ENCODE data around the gene PPP1R3C.

Gene PPP1R3C

DNA sequence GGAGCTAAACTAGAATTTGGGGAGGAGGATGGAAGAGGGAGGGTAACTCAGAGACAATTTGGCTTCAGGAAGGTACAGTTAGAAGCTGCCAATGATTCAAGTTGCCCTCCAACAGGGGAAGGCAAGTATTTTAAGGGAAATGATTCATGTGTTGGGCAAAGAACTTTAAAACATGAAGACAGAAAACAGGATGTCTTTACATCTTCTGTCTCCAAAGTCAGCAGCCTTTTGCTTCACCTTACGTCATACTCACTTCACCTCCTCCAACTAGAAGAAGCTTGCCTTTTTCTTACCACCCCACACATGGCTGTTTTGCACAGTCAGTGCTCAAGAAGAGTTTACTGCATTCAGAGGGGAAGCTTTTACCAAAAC, 36.1 kb downstream of the PPP1R3C start:
- no peak overlapping the region for H3K9ac ChIP-seq
- no peaks in the 10 kb centered on the region for H3K9me3 ChIP-seq (ENCODE audit: control insufficient read depth, low read length)
- H3K36me3 ChIP-seq (ENCODE audit: control insufficient read depth, insufficient read depth, low read length), result no peaks in the 10 kb centered on the region
- no peaks in the 10 kb centered on the region for H3K79me2 ChIP-seq
- H3K27me3 ChIP-seq (ENCODE audit: control insufficient read depth, insufficient read depth, low read length), result no peaks in the 10 kb centered on the region
- no peaks in the 10 kb centered on the region for H3K4me1 ChIP-seq
- no peak for TF ChIP-seq CTCF (IDR thresholded peaks at IDR 0.05)
- H3K4me3 ChIP-seq (ENCODE audit: low read depth, low read length), result no peak overlapping the region
- no peak overlapping the region for H2AFZ ChIP-seq
- no peak overlapping the region for H3K27ac ChIP-seq
- no peak overlapping the region for H3K4me2 ChIP-seq (ENCODE audit: low read length)

DNA sequence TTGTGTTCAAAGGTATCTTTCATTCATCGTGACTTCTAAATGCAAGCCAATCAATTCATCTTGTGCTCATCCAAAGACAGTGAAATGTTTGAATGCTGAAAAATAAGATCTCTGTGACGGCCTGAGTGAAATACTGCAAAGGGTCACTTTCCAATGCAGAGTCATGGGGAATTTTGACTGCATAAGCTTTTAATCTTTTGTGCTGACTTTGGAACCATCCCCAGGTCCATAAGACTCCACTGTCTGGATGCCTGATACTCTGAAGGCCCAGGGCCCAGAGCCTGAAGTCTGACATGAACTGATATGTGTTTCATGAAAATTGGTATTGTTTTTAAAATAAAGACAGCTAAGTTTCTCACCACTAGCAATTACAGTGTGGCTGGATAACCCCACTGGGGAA, 39.0 kb downstream of the PPP1R3C start:
- no peak overlapping the region for H3K4me3 ChIP-seq (ENCODE audit: low read depth, low read length)
- no peak overlapping the region for H3K27ac ChIP-seq
- no peaks in the 10 kb centered on the region for H3K27me3 ChIP-seq (ENCODE audit: control insufficient read depth, insufficient read depth, low read length)
- TF ChIP-seq CTCF (IDR thresholded peaks at IDR 0.05), result no peak
- peaks cover 11% of the 10 kb centered on the region for H3K4me1 ChIP-seq
- H3K9ac ChIP-seq, result no peak overlapping the region
- no peaks in the 10 kb centered on the region for H3K9me3 ChIP-seq (ENCODE audit: control insufficient read depth, low read length)
- H3K79me2 ChIP-seq, result no peaks in the 10 kb centered on the region
- H3K4me2 ChIP-seq (ENCODE audit: low read length), result no peak overlapping the region
- H3K36me3 ChIP-seq (ENCODE audit: control insufficient read depth, insufficient read depth, low read length), result no peaks in the 10 kb centered on the region
- no peak overlapping the region for H2AFZ ChIP-seq

DNA sequence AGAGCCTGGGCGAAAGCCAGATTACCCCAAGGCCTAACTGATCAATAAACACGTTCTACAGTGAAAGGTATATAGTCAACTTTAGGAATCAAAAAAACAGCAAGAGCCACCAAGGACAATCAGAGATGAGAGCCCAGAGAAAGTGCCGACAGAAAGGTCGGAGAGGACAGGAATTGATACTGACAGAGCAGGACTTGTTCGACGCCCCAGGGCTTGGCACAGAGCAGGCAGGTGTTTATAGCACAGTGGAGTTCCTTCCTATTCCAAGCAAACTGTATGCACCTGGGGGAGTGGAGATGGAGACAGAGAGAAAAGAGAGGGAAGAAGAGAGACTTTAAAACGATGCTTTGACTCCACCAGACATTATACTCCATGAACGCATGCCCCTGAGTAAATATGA, 39.5 kb downstream of the PPP1R3C start:
- Histone ChIP-seq H3K4me1 (peaks cover 11% of the 10 kb centered on the region), H3K27ac (no peak overlapping the region), H3K4me2 (ENCODE audit: low read length) (no peak overlapping the region), H2AFZ (no peak overlapping the region), H3K36me3 (ENCODE audit: control insufficient read depth, insufficient read depth, low read length) (no peaks in the 10 kb centered on the region), H3K27me3 (ENCODE audit: control insufficient read depth, insufficient read depth, low read length) (no peaks in the 10 kb centered on the region), H3K9me3 (ENCODE audit: control insufficient read depth, low read length) (no peaks in the 10 kb centered on the region), H3K4me3 (ENCODE audit: low read depth, low read length) (no peak overlapping the region), H3K9ac (no peak overlapping the region), H3K79me2 (no peaks in the 10 kb centered on the region)
- no peak for TF ChIP-seq CTCF (IDR thresholded peaks at IDR 0.05)

DNA sequence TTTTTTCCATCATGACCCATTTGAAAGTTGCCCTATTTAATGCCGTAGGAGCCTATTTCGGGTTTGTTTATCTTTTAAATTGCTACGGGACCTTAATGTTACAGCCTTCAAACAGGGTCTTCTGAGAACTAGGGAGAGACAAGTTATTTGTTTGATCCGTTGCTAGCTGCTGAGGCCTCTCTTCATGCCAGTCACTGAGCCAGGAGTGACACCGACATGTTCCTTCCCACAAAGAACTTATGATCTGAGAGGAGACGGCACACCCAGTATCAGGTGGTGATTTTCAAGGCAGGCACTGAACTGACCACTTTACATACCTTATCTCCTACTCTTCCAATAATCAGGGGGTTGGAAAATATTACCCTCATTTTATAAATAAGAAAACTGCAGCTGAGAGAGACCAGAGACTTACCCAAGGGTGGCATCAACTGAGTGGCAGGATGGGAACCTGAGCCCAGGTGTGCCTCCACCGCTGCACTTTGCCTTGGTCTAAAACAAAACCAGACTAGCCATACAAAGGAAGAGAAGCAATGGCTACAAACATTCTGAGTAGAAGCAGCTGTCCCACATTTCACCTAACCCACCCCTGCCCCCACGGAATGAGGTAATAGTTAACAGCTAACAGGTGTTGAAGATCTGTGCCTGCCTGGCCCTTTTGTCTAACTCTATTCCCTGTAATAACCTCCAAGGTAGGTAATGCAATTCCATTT, 40.5 kb downstream of the PPP1R3C start:
- Histone ChIP-seq H3K4me2 (ENCODE audit: low read length) (no peak overlapping the region), H3K27ac (no peak overlapping the region), H2AFZ (no peak overlapping the region), H3K9ac (no peak overlapping the region), H3K36me3 (ENCODE audit: control insufficient read depth, insufficient read depth, low read length) (no peaks in the 10 kb centered on the region), H3K79me2 (no peaks in the 10 kb centered on the region), H3K4me1 (peaks cover 11% of the 10 kb centered on the region), H3K4me3 (ENCODE audit: low read depth, low read length) (no peak overlapping the region), H3K9me3 (ENCODE audit: control insufficient read depth, low read length) (no peaks in the 10 kb centered on the region), H3K27me3 (ENCODE audit: control insufficient read depth, insufficient read depth, low read length) (no peaks in the 10 kb centered on the region)
- TF ChIP-seq CTCF (IDR thresholded peaks at IDR 0.05), result no peak

- Histone ChIP-seq H3K27me3 (ENCODE audit: control insufficient read depth, insufficient read depth, low read length) (no peaks in the 10 kb centered on the region), H3K36me3 (ENCODE audit: control insufficient read depth, insufficient read depth, low read length) (no peaks in the 10 kb centered on the region), H3K4me1 (peaks cover 11% of the 10 kb centered on the region), H3K9me3 (ENCODE audit: control insufficient read depth, low read length) (no peaks in the 10 kb centered on the region), H3K4me2 (ENCODE audit: low read length) (no peak overlapping the region), H3K79me2 (no peaks in the 10 kb centered on the region), H2AFZ (no peak overlapping the region), H3K27ac (no peak overlapping the region), H3K9ac (no peak overlapping the region), H3K4me3 (ENCODE audit: low read depth, low read length) (no peak overlapping the region)
- no peak for TF ChIP-seq CTCF (IDR thresholded peaks at IDR 0.05)
Observed at GRCh38 chr10:91591797-91592174, 41.1 kb downstream of the PPP1R3C start.
